Measurements from ENCODE around the gene AAGAB. TPM values are rescaled to one million over a fixed set of nuclear protein-coding genes. Genes with fewer than 3 reads are reported as not detected.

The AAGAB gene
- total RNA-seq, 4 donors from 2014 or later = 23.6 to 34.4 (median 25.4) TPM

DNA sequence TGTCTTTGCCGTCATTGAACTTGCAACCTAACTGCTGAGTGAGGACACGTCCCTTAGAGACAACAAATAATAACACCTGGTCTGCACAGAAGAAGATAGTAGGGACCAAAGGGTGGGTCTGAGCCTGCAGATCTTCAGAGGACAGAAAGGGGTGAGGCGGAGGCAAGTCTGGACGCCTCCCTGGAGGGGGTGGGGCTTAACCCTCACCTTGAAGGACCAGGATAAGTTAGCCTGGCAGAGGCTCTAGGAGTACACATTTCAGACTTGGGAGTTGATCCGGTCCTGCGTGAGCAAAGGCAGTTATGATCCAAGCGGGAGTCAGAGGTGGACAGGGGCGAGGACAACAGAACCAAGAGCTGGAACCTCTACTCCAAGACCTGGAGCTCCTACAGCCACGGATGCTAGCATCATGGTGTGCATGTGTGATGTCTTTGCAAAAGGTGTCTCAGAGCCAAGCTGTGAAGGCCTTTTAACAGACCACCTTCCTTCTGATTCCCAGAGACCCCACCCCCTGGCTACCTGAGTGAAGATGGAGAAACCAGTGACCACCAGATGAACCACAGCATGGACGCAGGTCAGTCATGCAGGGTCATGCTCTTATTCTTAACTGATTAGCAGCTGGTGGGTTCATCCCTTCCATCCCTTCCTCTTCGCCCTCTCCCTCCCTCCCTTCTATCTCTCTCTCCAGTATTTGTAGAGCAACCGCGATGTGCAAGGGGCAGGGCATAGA is 88.0 kb downstream of the AAGAB start:
- DNase-seq (ENCODE audit: low spot score) (no peak), ATAC-seq (ENCODE audit: low FRiP score) (no peak)
- TF ChIP-seq, protein P1, sequence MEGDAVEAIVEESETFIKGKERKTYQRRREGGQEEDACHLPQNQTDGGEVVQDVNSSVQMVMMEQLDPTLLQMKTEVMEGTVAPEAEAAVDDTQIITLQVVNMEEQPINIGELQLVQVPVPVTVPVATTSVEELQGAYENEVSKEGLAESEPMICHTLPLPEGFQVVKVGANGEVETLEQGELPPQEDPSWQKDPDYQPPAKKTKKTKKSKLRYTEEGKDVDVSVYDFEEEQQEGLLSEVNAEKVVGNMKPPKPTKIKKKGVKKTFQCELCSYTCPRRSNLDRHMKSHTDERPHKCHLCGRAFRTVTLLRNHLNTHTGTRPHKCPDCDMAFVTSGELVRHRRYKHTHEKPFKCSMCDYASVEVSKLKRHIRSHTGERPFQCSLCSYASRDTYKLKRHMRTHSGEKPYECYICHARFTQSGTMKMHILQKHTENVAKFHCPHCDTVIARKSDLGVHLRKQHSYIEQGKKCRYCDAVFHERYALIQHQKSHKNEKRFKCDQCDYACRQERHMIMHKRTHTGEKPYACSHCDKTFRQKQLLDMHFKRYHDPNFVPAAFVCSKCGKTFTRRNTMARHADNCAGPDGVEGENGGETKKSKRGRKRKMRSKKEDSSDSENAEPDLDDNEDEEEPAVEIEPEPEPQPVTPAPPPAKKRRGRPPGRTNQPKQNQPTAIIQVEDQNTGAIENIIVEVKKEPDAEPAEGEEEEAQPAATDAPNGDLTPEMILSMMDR (IDR thresholded peaks at IDR 0.05) = no peak

DNA sequence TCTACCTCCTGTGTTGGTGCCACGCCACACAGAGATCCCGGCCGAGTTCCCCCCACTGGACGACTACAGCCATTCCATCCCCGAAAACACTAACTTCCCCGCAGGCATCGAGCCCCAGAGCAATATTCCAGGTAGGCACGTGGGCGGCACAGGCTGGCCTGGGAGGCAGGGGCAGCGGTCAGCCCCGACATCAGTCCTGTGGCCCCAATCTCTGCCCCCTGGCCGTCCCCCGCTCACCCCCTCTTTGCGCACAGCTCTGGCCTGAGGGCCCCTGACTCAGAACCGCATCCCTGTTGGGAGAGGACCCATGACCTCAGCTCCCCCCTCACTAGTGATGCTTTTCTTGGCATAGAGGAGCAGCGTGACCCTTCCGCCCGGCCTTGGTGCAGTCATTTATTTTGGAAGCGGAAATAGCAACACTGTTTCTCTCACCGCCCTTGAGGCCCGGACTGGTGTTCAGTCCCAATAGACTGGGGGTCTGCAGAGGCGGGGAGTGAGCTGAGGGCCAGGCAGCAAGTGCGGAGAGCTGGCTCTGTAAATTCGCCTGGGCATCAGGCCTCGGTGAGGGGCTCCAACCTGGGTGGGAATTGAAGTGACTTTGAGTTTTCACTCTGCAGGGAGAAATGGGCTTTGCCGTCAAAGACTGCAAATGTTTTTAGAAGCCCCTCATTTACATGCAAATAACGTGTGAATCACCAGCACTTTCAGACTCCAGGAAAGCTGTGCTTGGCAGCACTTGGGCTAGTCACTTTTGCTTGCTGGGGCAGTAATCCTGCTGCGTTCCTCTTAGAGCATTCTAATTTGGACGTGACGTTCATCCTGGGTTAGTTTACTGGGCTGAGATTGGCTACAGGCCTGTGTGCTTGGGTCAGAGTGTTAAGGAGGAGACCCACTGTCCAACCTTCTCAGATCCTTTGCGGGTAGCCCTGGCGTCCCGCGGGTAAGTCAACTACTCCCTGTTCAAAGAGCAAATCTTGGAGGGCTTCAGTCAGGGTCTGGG is 88.9 kb downstream of the AAGAB start:
- TF ChIP-seq, protein P1 (IDR thresholded peaks at IDR 0.05) = no peak
- ATAC-seq (ENCODE audit: low FRiP score) = no peak
- DNase-seq (ENCODE audit: low spot score) = no peak

DNA sequence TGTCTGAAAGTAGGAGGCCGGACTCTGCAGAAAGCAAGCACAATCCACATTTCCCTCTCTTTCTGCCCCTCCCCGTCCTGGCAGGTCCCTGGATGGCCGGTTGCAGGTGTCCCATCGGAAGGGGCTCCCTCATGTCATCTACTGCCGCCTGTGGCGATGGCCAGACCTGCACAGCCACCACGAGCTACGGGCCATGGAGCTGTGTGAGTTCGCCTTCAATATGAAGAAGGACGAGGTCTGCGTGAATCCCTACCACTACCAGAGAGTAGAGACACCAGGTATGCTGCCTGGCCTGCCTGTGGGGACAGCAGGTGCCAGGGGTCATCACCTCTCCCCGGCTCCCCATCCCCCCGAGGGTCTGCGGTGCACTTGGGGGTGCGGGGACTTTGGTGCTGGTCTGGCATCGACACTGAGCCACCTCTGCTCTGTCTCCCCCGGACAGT is 89.6 kb downstream of the AAGAB start:
- ATAC-seq (ENCODE audit: low FRiP score) (no peak), DNase-seq (ENCODE audit: low spot score) (no peak)
- TF ChIP-seq, protein P1 (IDR thresholded peaks at IDR 0.05) = no peak

DNA sequence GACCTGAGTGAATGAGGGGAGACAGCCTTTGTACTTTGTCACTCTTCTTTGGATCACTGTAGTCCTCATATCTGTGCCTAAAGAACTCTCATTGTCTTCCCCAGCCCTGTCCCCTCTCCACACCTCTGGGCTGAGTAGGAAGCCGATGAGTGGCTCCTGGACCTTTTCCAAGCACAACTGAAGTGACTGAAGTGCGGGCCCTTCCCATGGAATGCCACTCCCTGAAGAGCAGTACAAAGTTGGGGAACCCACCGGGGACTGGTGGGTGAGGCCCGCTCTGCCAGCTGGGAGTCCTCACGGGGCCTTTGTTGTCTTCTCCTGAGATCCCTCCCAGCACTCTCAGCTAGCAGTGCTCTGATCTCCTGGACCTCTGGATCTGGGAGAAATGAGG is 90.1 kb downstream of the AAGAB start:
- ATAC-seq (ENCODE audit: low FRiP score) = no peak
- DNase-seq (ENCODE audit: low spot score) = no peak
- TF ChIP-seq, protein P1 (IDR thresholded peaks at IDR 0.05) = no peak

DNA sequence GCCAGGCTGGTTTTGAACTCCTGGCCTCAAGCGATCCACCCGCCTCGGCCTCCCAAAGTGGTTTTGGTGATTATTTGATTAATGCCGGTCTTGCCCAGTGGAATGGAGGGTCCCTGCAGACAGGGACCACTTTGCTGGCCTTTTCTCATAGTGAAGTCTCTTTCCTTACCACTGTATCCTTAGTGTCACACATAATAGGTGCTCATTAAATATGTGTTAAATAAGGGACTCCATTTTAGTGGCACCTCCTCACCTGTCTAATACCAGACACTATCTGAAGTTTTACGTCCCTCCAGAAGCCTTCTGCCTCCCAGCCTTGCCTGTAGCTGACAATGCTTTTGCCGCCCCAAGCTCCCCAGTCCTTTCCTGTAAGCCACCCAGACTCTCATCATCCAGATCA is 91.3 kb downstream of the AAGAB start:
- DNase-seq (ENCODE audit: low spot score) = no peak

DNA sequence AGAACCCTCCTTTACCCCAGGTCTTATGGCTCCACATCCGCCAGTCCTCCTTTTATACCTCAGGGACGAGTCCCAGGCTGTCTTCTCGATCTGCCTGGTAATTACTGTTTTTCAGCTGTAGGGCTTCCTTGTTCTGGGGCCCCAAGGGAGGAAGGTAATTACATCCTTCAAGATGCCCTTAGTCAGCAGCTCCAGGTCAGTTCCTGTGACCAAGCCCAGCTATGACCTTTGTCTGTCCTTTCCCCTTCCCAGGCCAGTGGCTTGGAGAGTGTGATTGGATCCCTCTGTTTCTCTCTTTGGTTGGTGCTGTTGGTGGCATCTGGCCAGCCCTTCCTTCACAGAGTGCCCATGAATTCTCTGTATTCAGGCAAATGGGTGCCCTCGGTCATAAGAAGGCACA is 92.6 kb downstream of the AAGAB start:
- DNase-seq (ENCODE audit: low spot score) (no peak), ATAC-seq (ENCODE audit: low FRiP score) (no peak)
- TF ChIP-seq, protein P1 (IDR thresholded peaks at IDR 0.05) = no peak

More for the DNA sequence above, 91.3 kb downstream of the AAGAB start:
- ATAC-seq (ENCODE audit: low FRiP score) = no peak
- TF ChIP-seq, protein P1 (IDR thresholded peaks at IDR 0.05) = no peak

All from omental fat pad (tissue), 4 donors.